HCT116 (cell line): ENCODE results near the gene GPLD1.

Experiments used
- CTCF ChIP-seq, 3 experiments: fragments of 200-600 bp in 1 of 3; sonication (generic) in 1 of 3; IDR thresholded peaks in 2 of 3; conservative IDR thresholded peaks in 1 of 3; 2 replicates each; pipeline ENCODE4 v1.5.1; 2012 to 2017; ENCODE audit warnings: low read depth in 2 of 3, low read length in 2 of 3, antibody characterized with exemption in 1 of 3, borderline replicate concordance in 1 of 3, control low read depth in 1 of 3, mild to moderate bottlenecking in 1 of 3, mixed read lengths in 1 of 3, mixed run types in 1 of 3, moderate library complexity in 1 of 3; ENCODE audit not compliant: insufficient read depth in 1 of 3
- EGR1 ChIP-seq: IDR thresholded peaks from 2 replicates; pipeline ENCODE4 v1.6.1; 2012; ENCODE audit warnings: low read depth
- POLR2A ChIP-seq: IDR thresholded peaks from 2 replicates; pipeline ENCODE4 v1.7.0; 2011; ENCODE audit warnings: borderline replicate concordance; ENCODE audit not compliant: insufficient read depth, insufficient read length; ENCODE audit errors: extremely low read depth
- POLR2AphosphoS5 ChIP-seq: IDR thresholded peaks from 2 replicates; pipeline ENCODE4 v1.6.1; 2011; ENCODE audit warnings: mild to moderate bottlenecking, low read depth, low read length, moderate library complexity
- RAD21 ChIP-seq: IDR thresholded peaks from 2 replicates; pipeline ENCODE4 v1.6.1; 2012; ENCODE audit warnings: low read depth, mild to moderate bottlenecking
- REST ChIP-seq: IDR thresholded peaks from 2 replicates; pipeline ENCODE4 v1.6.1; 2012; ENCODE audit warnings: low read depth
- SIN3A ChIP-seq: IDR thresholded peaks from 2 replicates; pipeline ENCODE4 v1.6.1; 2012; ENCODE audit warnings: low read depth
- TCF7L2 ChIP-seq: IDR thresholded peaks from 2 replicates; pipeline ENCODE4 v1.7.0; 2011; ENCODE audit warnings: borderline replicate concordance, inconsistent platforms; ENCODE audit not compliant: insufficient read depth, insufficient read length; ENCODE audit errors: extremely low read depth
- ZBTB33 ChIP-seq: IDR thresholded peaks from 2 replicates; pipeline ENCODE4 v1.6.1; 2011; ENCODE audit warnings: mild to moderate bottlenecking, low read length, moderate library complexity; ENCODE audit not compliant: insufficient replicate concordance; ENCODE audit errors: extremely low read depth

- TF ChIP-seq POLR2A = no peak
- TF ChIP-seq CTCF (IDR thresholded peaks at IDR 0.05 in 2 of 3, conservative IDR thresholded peaks at IDR 0.05 in 1 of 3; ENCODE audit: borderline replicate concordance in 1 of 3, insufficient read depth in 1 of 3, low read depth in 2 of 3, low read length in 2 of 3) = no peak
- no peak for TF ChIP-seq EGR1
- TF ChIP-seq RAD21 = no peak
- no peak for TF ChIP-seq REST
- no peak for TF ChIP-seq ZBTB33
- TF ChIP-seq POLR2AphosphoS5 = no peak
- TF ChIP-seq TCF7L2 = no peak
- TF ChIP-seq SIN3A = no peak
Observed at GRCh38 chr6:24529985-24530384, 40.6 kb upstream of the GPLD1 start.
